NCI-H1105 (cell line): Measurements from ENCODE around the gene ACY1.

Experiments
- DNase-seq: peaks from one replicate; lab custom pipeline; 2025; lab: John Stamatoyannopoulos, UW

ACY1 gene

GRCh38 chr3:51982838-51983577, at the start of gene ACY1:
Gene ACY1, plus strand, starts transcription at chr3:51983535. Its CDS starts 530 bp downstream, at chr3:51984065.
- DNase-seq = no peak

DNA sequence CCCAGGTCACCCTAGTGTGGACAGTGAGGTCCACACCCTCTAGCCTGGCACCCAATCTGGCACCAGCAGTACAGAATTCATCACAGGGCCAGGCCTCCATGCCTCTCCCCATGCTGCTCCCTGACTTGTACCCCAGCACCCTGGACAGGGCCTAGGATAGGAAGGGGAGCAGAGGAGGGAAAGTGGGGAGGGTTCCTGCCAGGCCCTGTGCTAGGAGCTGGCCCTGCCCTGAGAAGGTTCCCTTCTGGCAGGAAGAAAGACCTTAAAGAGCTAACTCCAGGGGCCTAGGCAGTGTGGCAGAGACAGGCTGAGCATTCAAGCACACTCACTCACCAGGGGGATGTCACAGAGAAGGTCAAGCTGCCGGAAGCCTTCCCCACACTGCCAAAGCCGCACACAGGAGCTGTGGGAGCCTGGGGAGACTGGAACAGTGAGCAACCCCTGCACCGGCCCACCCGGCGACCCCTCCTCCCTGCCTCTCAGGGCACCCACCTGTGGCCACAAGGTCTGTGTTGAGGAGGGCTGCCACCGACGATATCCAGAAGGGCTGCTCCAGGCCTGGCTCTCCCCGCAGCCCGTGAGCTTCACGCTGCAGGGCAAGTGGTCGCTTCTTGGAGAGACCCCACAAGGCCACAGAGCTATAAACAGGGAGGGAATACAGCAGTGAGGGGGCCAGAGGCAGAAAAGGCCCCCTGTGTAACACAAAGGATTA, 49.0 kb upstream of the ACY1 start:
- DNase-seq = no peak

DNA sequence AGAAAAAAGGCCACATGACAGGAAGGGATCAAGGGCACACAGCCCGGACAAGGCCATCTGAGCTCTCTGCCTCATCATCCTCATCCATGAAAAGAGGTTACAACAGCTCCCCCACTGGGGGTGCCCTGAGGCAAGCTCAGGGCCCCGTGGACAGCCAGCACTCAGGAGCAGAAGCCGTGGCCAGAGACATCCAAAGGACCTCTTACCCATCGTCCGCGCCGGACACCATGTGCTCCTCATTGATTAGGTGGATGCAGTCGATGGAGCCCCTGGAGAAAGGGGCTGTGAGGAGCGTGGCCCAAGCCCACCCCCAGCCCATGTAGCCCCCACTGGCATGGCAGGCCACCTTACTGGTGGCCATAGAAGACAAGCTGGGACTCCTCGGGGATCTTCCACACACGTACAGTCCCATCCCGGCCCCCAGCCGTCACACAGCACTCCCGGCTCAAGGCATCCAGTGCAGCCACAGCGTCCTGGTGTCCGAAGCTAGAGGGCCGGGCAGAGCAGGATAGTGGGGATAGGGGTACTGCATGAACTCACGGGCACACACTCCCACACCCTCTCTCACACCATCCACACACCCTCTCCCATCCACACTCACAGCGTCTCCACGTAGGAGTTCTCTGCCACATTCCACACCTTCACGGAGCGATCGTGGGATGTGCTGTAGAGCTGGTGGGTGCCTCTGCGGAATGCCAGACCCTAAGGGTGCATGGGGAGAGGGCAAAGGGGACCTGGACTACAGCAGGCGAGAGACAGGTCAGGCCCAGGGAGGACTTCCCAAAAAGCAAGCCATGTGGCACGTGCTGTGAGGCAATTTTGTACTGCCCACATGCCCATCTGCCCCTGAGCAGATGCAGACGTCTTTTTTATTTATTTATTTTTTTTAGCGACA, 48.1 kb upstream of the ACY1 start:
- DNase-seq = no peak

GRCh38 chr3:51935886-51936755, 47.2 kb upstream of the ACY1 start:
- DNase-seq = no peak

GRCh38 chr3:51937014-51937413, 46.3 kb upstream of the ACY1 start:
- no peak for DNase-seq

GRCh38 chr3:51937611-51938450, 45.5 kb upstream of the ACY1 start:
- no peak for DNase-seq

DNA sequence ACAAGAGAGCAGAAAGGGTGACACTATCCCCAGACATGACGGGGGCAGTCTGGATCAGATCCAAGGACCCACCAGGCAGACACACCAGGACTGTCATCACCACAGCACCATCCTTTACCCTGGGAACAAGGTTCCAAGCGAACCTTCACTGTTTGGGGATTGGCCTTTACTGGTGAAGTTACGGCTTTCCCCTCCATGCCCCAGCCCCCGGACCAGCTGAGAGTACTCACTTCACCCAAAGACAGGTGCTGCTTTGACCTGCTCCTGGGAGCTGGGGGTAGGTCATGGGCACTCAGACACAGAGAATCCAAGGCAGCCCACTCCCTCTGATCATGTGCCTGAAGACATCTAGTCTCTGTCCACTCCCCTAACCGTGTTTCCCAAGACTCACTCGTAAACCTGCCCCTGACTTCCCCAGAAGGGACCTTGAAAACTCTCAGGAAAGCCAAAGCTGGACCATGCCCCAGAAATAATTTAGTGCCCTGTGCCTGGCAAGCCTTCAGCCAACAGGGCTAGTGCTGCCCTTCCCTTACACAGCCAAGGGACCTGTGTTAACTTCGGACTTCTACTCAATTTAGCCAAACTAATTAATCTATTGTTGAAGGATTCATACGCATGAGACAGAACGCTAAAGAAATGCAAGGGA, 44.4 kb upstream of the ACY1 start:
- no peak for DNase-seq

GRCh38 chr3:51940648-51941462, 42.5 kb upstream of the ACY1 start:
- no peak for DNase-seq

DNA sequence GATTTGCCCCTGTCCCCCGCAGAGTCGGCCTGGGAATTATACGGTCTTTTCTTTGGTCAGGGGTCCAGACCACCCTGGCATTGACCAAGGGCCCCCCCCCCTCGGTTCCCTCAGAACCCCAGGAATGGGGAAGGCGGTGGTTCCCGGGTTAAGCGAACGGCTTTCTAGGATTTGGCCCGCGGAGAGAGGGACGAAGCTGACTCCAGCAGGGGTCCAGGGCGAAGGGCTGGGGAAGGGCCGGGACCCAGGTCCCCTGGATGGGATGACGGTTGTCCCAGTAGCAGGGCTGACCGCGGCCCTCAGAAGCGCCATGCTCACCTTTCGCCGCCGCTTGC, 41.9 kb upstream of the ACY1 start:
- no peak for DNase-seq

DNA sequence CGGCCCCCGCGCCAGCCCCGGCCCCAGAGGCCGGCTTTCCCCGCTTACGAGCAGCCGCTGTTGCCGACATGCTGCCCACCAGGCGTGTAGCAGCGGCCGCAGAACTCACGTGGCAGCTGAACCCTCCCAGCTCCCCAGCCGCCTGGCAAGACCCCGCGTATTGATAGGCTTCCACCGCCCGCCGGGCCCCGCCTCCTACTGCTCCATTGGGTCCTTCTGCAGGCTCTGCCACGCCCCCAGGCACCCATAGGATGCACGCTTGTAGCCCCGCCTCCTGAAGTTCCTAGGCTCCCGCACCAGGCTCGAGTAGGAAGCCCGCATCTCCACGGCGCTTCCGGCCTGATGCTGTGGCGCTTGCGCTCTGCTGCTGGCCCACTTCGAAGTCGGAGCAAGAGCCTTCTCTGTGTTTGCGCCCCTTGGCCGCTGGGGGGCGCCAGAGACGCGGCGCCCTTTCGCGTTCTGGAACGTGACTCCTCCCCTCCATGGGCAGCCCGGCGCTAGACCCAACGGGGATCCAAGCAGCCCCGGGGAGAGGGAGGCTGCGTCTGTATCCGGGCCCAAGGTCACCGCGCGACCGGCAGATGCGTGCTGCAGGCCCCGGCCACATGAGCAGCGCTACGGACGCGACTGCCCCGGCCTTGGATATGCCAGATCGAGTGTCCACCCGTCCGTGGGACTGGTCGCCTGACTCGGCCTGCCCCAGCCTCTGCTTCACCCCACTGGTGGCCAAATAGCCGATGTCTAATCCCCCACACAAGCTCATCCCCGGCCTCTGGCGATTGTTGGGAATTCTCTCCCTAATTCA, 41.3 kb upstream of the ACY1 start, which contains the start of the genes PARP3 and RRP9:
PARP3 (plus strand) TSS at position 566 of the 805 bp plus-strand sequence. CDS start 993 bp downstream, outside the sequence.
RRP9 (minus strand) TSS at position 107 of the 805 bp plus-strand sequence; CDS start at position 70, 37 bp downstream.
- peak; percentile 98 for DNase-seq

DNA sequence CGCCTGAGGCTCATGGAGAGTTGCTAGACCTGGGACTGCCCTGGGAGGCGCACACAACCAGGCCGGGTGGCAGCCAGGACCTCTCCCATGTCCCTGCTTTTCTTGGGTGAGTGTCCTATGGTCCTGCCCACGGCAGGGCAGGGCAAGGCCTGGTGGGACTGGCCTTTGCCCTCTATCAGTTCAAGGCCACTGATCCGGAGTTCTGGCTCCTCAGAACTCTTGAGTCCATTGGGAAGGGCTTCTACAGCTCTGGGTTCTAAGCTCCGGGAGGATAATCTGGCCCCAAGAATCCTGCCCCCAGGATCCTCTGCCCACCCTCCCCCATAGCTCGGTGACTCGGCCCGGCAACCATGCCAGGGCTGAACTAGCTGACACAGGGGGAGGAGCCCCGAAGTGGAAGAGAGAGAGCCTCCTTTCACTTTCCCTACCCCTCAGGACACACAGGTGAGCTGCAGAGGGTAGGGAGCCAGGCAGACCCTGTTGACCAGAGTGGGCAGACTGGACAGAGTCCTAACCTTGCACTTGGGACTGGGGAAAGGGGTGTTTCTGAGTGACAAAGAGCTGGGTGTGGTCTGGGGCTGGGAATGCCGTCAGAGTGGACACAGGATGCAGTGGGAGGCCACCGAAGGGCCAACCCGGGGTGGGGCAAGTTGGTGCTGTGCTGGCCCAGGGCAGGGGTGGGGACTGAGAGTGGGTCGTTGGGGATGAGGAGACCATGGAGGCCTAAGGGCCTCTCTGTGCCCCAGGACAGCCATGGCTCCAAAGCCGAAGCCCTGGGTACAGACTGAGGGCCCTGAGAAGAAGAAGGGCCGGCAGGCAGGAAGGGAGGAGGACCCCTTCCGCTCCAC, 40.5 kb upstream of the ACY1 start:
- DNase-seq = no peak

DNA sequence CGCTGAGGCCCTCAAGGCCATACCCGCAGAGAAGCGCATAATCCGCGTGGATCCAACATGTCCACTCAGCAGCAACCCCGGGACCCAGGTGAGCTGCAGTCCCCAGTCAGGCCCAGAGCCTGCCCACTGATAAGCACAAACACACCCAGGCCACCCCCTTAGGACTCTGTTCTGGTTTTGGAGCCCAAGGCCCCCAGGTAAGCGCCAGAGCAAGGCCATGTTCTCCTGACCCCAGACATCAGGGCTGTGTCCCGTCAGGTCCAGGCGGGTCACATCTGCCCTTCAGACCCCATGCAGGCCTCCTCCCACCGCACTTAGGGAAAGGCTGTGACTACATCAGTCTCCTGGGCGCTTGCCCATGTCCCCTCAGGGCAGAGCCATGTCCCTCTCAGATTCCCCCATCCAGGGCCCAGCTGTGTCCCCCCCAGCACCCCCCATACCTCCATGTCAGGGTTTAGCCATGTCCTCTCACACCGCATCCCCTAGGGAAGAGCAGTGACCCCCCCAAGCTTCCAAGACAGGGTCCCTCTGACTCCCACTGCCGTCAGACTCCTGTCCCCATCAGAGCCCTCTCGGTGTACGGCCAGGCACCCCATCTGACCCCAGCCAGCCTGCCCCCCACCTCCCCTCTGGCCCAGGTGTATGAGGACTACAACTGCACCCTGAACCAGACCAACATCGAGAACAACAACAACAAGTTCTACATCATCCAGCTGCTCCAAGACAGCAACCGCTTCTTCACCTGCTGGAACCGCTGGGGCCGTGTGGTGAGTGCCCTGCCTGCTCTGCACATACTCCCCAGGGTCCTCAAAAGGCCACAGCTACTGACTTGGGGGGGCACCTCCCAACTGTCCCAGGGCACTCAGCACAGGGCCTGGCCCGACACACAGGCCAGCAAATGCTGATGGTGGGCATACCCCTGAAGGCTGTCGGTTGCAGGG, 39.6 kb upstream of the ACY1 start:
- no peak for DNase-seq

GRCh38 chr3:51944451-51945021, 38.8 kb upstream of the ACY1 start:
- DNase-seq = no peak

- no peak for DNase-seq
Observed at GRCh38 chr3:51945031-51945840, 38.1 kb upstream of the ACY1 start.
